SK-N-SH (cell line): ENCODE measurements around the gene LRRFIP2. TPM values are rescaled to one million over a fixed set of nuclear protein-coding genes. Genes with fewer than 3 reads are reported as not detected.

Source experiments
- CTCF ChIA-PET: fragments of 300-600, 350-600 bp; formaldehyde crosslinking; extraction: SDS; loops from one replicate; lab custom pipeline; 2021; lab: Yijun Ruan, JAX
- POLR2A ChIA-PET: fragments of 350-600 bp; sonication (Branson Sonifier 250); formaldehyde crosslinking; extraction: SDS; loops from one replicate; lab custom pipeline; 2020; ENCODE audit warnings: antibody characterized with exemption, inconsistent platforms; lab: Yijun Ruan, JAX
- DNase-seq: peaks from one replicate; pipeline ENCODE4 v3.0.0; 2012
- H2AFZ ChIP-seq: fragments of 200-600 bp; sonication (generic); 2 replicates; pipeline ENCODE4 v1.8.1; 2016; ENCODE audit warnings: antibody characterized with exemption, mild to moderate bottlenecking, low read depth
- H3F3A ChIP-seq: fragments of 200-600 bp; sonication (generic); replicated peaks from 2 replicates; pipeline ENCODE3; 2016; ENCODE audit warnings: antibody characterized with exemption, mild to moderate bottlenecking; ENCODE audit not compliant: insufficient read depth
- H3K27ac ChIP-seq, 2 experiments: fragments of 200-500 bp in 1 of 2; fragments of 200-600 bp in 1 of 2; sonication (Bioruptor generic) in 1 of 2; sonication (generic), shearing (Covaris generic) in 1 of 2; 2 replicates each; pipeline versions ENCODE4 v1.5.1 to v1.6.1; 2014 to 2016; ENCODE audit warnings: low read depth in 2 of 2, inconsistent platforms in 1 of 2, low read length in 1 of 2, mild to moderate bottlenecking in 1 of 2, mixed read lengths in 1 of 2
- H3K27me3 ChIP-seq: fragments of 200-600 bp; sonication (generic), shearing (Covaris generic); 2 replicates; pipeline ENCODE4 v1.6.1; 2016; ENCODE audit warnings: mixed run types; ENCODE audit not compliant: insufficient read depth
- H3K36me3 ChIP-seq, 2 experiments: fragments of 200-500 bp in 1 of 2; fragments of 200-600 bp in 1 of 2; sonication (Bioruptor generic) in 1 of 2; sonication (generic) in 1 of 2; replicated peaks in 1 of 2; 2 replicates each; pipeline versions ENCODE3 to v1.5.1; 2014 to 2016; ENCODE audit warnings: low read length in 1 of 2, mild to moderate bottlenecking in 1 of 2; ENCODE audit not compliant: insufficient read depth in 2 of 2, control insufficient read depth in 1 of 2
- H3K4me1 ChIP-seq, 2 experiments: fragments of 200-500 bp in 1 of 2; fragments of 200-600 bp in 1 of 2; sonication (Bioruptor generic) in 1 of 2; sonication (generic), shearing (Covaris generic) in 1 of 2; 2 replicates each; pipeline versions ENCODE4 v1.5.1 to v1.6.1; 2014 to 2016; ENCODE audit warnings: low read depth in 1 of 2, low read length in 1 of 2, mixed run types in 1 of 2; ENCODE audit not compliant: insufficient read depth in 2 of 2, control insufficient read depth in 1 of 2
- H3K4me2 ChIP-seq: fragments of 200-600 bp; sonication (generic), shearing (Covaris generic); 2 replicates; pipeline ENCODE4 v1.6.1; 2017; ENCODE audit warnings: mixed run types
- H3K4me3 ChIP-seq, 2 experiments: fragments of 200-500 bp in 1 of 2; fragments of 200-600 bp in 1 of 2; sonication (Bioruptor generic) in 1 of 2; sonication (generic), shearing (Covaris generic) in 1 of 2; 2 replicates each; pipeline versions ENCODE4 v1.5.1 to v1.8.1; 2014 to 2016; ENCODE audit warnings: low read depth in 2 of 2, inconsistent platforms in 1 of 2, low read length in 1 of 2, mild to moderate bottlenecking in 1 of 2, mixed read lengths in 1 of 2, moderate library complexity in 1 of 2
- H3K79me2 ChIP-seq: fragments of 200-600 bp; sonication (generic); 2 replicates; pipeline ENCODE4 v1.8.1; 2017; ENCODE audit warnings: mild to moderate bottlenecking; ENCODE audit not compliant: insufficient read depth
- H3K9ac ChIP-seq: fragments of 200-600 bp; sonication (generic); 2 replicates; pipeline ENCODE4 v1.6.1; 2017; ENCODE audit warnings: mixed run types
- H3K9me2 ChIP-seq: fragments of 200-600 bp; sonication (generic); 2 replicates; pipeline ENCODE4 v1.6.1; 2017; ENCODE audit warnings: mixed run types
- H3K9me3 ChIP-seq: fragments of 200-600 bp; sonication (generic); 2 replicates; pipeline ENCODE4 v1.6.1; 2017; ENCODE audit warnings: mixed run types, mild to moderate bottlenecking, moderate library complexity
- H4K20me1 ChIP-seq: fragments of 200-600 bp; sonication (generic); 2 replicates; pipeline ENCODE4 v1.6.1; 2017; ENCODE audit warnings: mild to moderate bottlenecking, mixed run types; ENCODE audit not compliant: insufficient read depth
- CHD2 ChIP-seq: fragments of 150-350 bp; IDR thresholded peaks from 2 replicates; pipeline ENCODE4 v1.6.1; 2018; ENCODE audit warnings: low read length; ENCODE audit not compliant: partially characterized antibody
- CTCF ChIP-seq: fragments of 200-600 bp; sonication (generic); IDR thresholded peaks from 2 replicates; pipeline ENCODE4 v1.6.1; 2017; ENCODE audit warnings: antibody characterized with exemption, mild to moderate bottlenecking, moderate library complexity
- ELF1 ChIP-seq: IDR thresholded peaks from 2 replicates; pipeline ENCODE4 v1.4.0; 2012
- EP300 ChIP-seq, 2 experiments: IDR thresholded peaks; 2 replicates each; pipeline versions ENCODE4 v1.4.0 to v1.6.1; 2012; ENCODE audit warnings: borderline replicate concordance in 1 of 2, low read depth in 1 of 2, low read length in 1 of 2
- EZH2phosphoT487 ChIP-seq: fragments of 200-600 bp; sonication (generic); IDR thresholded peaks from 2 replicates; pipeline ENCODE4 v1.6.1; 2017; ENCODE audit warnings: low read depth, mixed run types, mild to moderate bottlenecking, antibody characterized with exemption, moderate library complexity, borderline replicate concordance
- FOXJ3 ChIP-seq: sonication (generic); formaldehyde crosslinking; IDR thresholded peaks from 2 replicates; pipeline ENCODE4 v1.5.1; 2020; ENCODE audit warnings: mild to moderate bottlenecking, missing genetic modification reagents
- FOXM1 ChIP-seq: IDR thresholded peaks from 2 replicates; pipeline ENCODE4 v1.4.0; 2012; ENCODE audit warnings: low read depth, mild to moderate bottlenecking
- GATA2 ChIP-seq: sonication (generic); formaldehyde crosslinking; IDR thresholded peaks from 2 replicates; pipeline ENCODE4 v1.5.0; 2020; ENCODE audit warnings: mild to moderate bottlenecking, missing genetic modification reagents
- JUND ChIP-seq: IDR thresholded peaks from 2 replicates; pipeline ENCODE4 v1.4.0; 2012
- MXI1 ChIP-seq: IDR thresholded peaks from 2 replicates; pipeline ENCODE4 v1.6.1; 2012; ENCODE audit warnings: mild to moderate bottlenecking, low read depth, low read length, improper control_type of control experiment
- NRF1 ChIP-seq: IDR thresholded peaks from 2 replicates; pipeline ENCODE4 v1.6.1; 2012; ENCODE audit warnings: low read depth, mild to moderate bottlenecking, low read length
- RCOR1 ChIP-seq: fragments of 150-350 bp; IDR thresholded peaks from 2 replicates; pipeline ENCODE4 v1.6.1; 2017; ENCODE audit warnings: antibody characterized with exemption, low read length
- RFX5 ChIP-seq: IDR thresholded peaks from 2 replicates; pipeline ENCODE4 v1.6.1; 2012; ENCODE audit warnings: mild to moderate bottlenecking, improper control_type of control experiment, low read length
- SMC3 ChIP-seq: IDR thresholded peaks from 2 replicates; pipeline ENCODE4 v1.6.1; 2012; ENCODE audit warnings: low read depth, low read length, improper control_type of control experiment
- TAF1 ChIP-seq: IDR thresholded peaks from 2 replicates; pipeline ENCODE4 v1.6.1; 2012; ENCODE audit warnings: low read depth, mild to moderate bottlenecking, low read length, moderate library complexity, borderline replicate concordance
- TCF12 ChIP-seq: IDR thresholded peaks from 2 replicates; pipeline ENCODE4 v1.4.0; 2012
- TEAD4 ChIP-seq: IDR thresholded peaks from 2 replicates; pipeline ENCODE4 v1.4.0; 2012; ENCODE audit warnings: mild to moderate bottlenecking, borderline replicate concordance; ENCODE audit not compliant: insufficient read depth
- USF1 ChIP-seq: IDR thresholded peaks from 2 replicates; pipeline ENCODE4 v1.4.0; 2012; ENCODE audit warnings: low read depth, borderline replicate concordance
- YY1 ChIP-seq: IDR thresholded peaks from 2 replicates; pipeline ENCODE4 v1.4.0; 2012; ENCODE audit warnings: low read depth, mild to moderate bottlenecking
- WGBS: methylation state at CpG from one replicate; pipeline ENCODE4 v1.1.6; 2017; ENCODE audit warnings: low lambda C conversion rate; 5-methylcytosine and 5-hydroxymethylcytosine counted together
- polyA plus RNA-seq, 3 experiments: library from polyadenylated mRNA; depleted of rRNA; stranded (reverse); fragments of >200 nt; gene quantifications; 2 replicates each; pipeline ENCODE4 v1.2.3, GENCODE V29; 2012

LRRFIP2 gene
- polyA plus RNA-seq, 1 of the 3 experiments (the other 2 are of a cell fraction) = 27.2 TPM

GRCh38 chr3:37140899-37141541, 33.4 kb downstream of the LRRFIP2 start:
- ChIA-PET POLR2A (no interaction called here), CTCF (interaction anchor here (1.3 kb wide), 1 partner anchor 9 kb away, joined by 4 read pairs; no protein-coding TSS in a partner anchor)
- H3K36me3 ChIP-seq = peaks cover 3 to 47% of the 10 kb centered on the region in 2 experiments
- 98% methylated on average over 3 of the region's 3 CpGs for WGBS
- no peak overlapping the region for H3K4me3 ChIP-seq
- peaks cover 10% of the 10 kb centered on the region for H3F3A ChIP-seq
- H3K27me3 ChIP-seq = no peaks in the 10 kb centered on the region
- H3K79me2 ChIP-seq = peaks cover 71% of the 10 kb centered on the region
- 0 out of 4 replicates have a peak, but pooled peaks cover 0 to 8% of the 10 kb centered on the region in 2 experiments for H3K4me1 ChIP-seq
- H4K20me1 ChIP-seq = 0 out of 2 replicates have a peak, but pooled peaks cover 5% of the 10 kb centered on the region
- TF ChIP-seq RFX5 (no peak), JUND (no peak), SMC3 (no peak), TCF12 (no peak), FOXM1 (no peak), CTCF (no peak), CHD2 (no peak), EZH2phosphoT487 (no peak), MXI1 (no peak), TEAD4 (no peak), YY1 (no peak), TAF1 (no peak), NRF1 (no peak), ELF1 (no peak)
- H3K4me2 ChIP-seq = no peak overlapping the region
- DNase-seq = no peak
- H2AFZ ChIP-seq = no peak overlapping the region
- H3K27ac ChIP-seq = no peak overlapping the region
- H3K9me3 ChIP-seq = no peaks in the 10 kb centered on the region
- H3K9me2 ChIP-seq = no peaks in the 10 kb centered on the region
- H3K9ac ChIP-seq = no peak overlapping the region

GRCh38 chr3:37139567-37140052, 34.8 kb downstream of the LRRFIP2 start:
- Histone ChIP-seq H3K27me3 (no peaks in the 10 kb centered on the region), H3K79me2 (peaks cover 71% of the 10 kb centered on the region), H3K4me3 (no peak overlapping the region), H2AFZ (no peak overlapping the region), H3K4me2 (no peak overlapping the region), H3K9ac (no peak overlapping the region), H4K20me1 (0 out of 2 replicates have a peak, but pooled peaks cover 12% of the 10 kb centered on the region), H3K36me3 (peaks cover 3 to 33% of the 10 kb centered on the region in 2 experiments), H3F3A (peaks cover 19% of the 10 kb centered on the region), H3K27ac (no peak overlapping the region), H3K4me1 (0 out of 4 replicates have a peak, but pooled peaks cover 0 to 8% of the 10 kb centered on the region in 2 experiments), H3K9me2 (no peaks in the 10 kb centered on the region), H3K9me3 (no peaks in the 10 kb centered on the region)
- no peak for TF ChIP-seq USF1
- TF ChIP-seq TAF1 = no peak
- TF ChIP-seq GATA2 (CRISPR knock-in tag) = no peak
- no peak for TF ChIP-seq EP300 (IDR thresholded peaks at IDR 0.05; ENCODE audit: borderline replicate concordance in 1 of 2, low read depth in 1 of 2, low read length in 1 of 2)
- no peak for TF ChIP-seq FOXJ3
- TF ChIP-seq RCOR1 = no peak
- TF ChIP-seq NRF1 = no peak
- no peak for DNase-seq
- 100% methylated on average over 1 of the region's 1 CpG for WGBS
- CTCF ChIA-PET = no interaction called here
- POLR2A ChIA-PET = no interaction called here
